CD4-positive, alpha-beta T cell (primary cell): ENCODE data around the gene SAMD14. TPM values are rescaled to one million over a fixed set of nuclear protein-coding genes. Genes with fewer than 3 reads are reported as not detected.

Source experiments
- ATAC-seq: fragments of 200-7000 bp; cut with Tn5 transposase; one replicate; pipeline ENCODE4 v1.10.0; 2022; ENCODE audit warnings: mild to moderate bottlenecking; ENCODE audit not compliant: poor library complexity
- CTCF ChIA-PET: fragments of 350-600 bp; sonication (Branson Sonifier 250); formaldehyde crosslinking; loops from one replicate; lab custom pipeline; 2021; ENCODE audit warnings: antibody characterized with exemption, inconsistent platforms; lab: Charles Lee
- POLR2A ChIA-PET: fragments of 350-600 bp; sonication (Branson Sonifier 250); formaldehyde crosslinking; loops from one replicate; lab custom pipeline; 2021; ENCODE audit warnings: antibody characterized with exemption, inconsistent platforms; lab: Charles Lee
- DNase-seq, 14 experiments: peaks; one replicate each; pipeline ENCODE4 v3.0.0-alpha.2; 2013 to 2020; ENCODE audit warnings: mixed read lengths in 2 of 14
- H3K27ac ChIP-seq, 2 donors: one replicate each; pipeline versions ENCODE4 v1.5.1 to v1.7.0; 2013; ENCODE audit warnings: low read length in 2 of 2, low read depth in 1 of 2, mild to moderate bottlenecking in 1 of 2
- H3K27me3 ChIP-seq, 2 experiments: 1 replicate in 1 of 2; 2 replicates in 1 of 2; pipeline versions ENCODE4 v1.6.1 to v1.7.0; 2013; ENCODE audit warnings: low read length in 2 of 2, control low read depth in 1 of 2, mild to moderate bottlenecking in 1 of 2, moderate library complexity in 1 of 2; ENCODE audit not compliant: insufficient read depth in 2 of 2, control insufficient read depth in 1 of 2
- H3K36me3 ChIP-seq: one replicate; pipeline ENCODE4 v1.6.1; 2013; ENCODE audit warnings: low read length, control low read depth; ENCODE audit not compliant: insufficient read depth
- H3K4me1 ChIP-seq: one replicate; pipeline ENCODE4 v1.6.1; 2013; ENCODE audit warnings: low read length, control low read depth; ENCODE audit not compliant: insufficient read depth
- H3K4me3 ChIP-seq: one replicate; pipeline ENCODE4 v1.5.1; 2013; ENCODE audit warnings: mild to moderate bottlenecking, low read length, moderate library complexity
- H3K9me3 ChIP-seq, 2 experiments: 1 replicate in 1 of 2; 2 replicates in 1 of 2; pipeline versions ENCODE4 v1.6.1 to v1.7.0; 2013; ENCODE audit warnings: low read length in 2 of 2, mild to moderate bottlenecking in 2 of 2, control low read depth in 1 of 2, moderate library complexity in 1 of 2; ENCODE audit not compliant: control insufficient read depth in 1 of 2, insufficient read depth in 1 of 2
- H3K27ac Mint-ChIP-seq: one replicate; pipeline ENCODE4 v1.8.0; 2020; ENCODE audit warnings: mixed read lengths
- H3K27me3 Mint-ChIP-seq: one replicate; pipeline ENCODE4 v1.8.0; 2021; ENCODE audit warnings: mixed read lengths
- H3K36me3 Mint-ChIP-seq: one replicate; pipeline ENCODE4 v1.8.0; 2021; ENCODE audit warnings: low read depth, mixed read lengths
- H3K4me1 Mint-ChIP-seq: one replicate; pipeline ENCODE4 v1.8.0; 2021; ENCODE audit warnings: low read depth, mixed read lengths
- H3K4me3 Mint-ChIP-seq: one replicate; pipeline ENCODE4 v1.8.0; 2020; ENCODE audit warnings: mild to moderate bottlenecking, mixed read lengths
- H3K9me3 Mint-ChIP-seq: one replicate; pipeline ENCODE4 v1.8.0; 2020; ENCODE audit warnings: mixed read lengths
- intact Hi-C, 2 experiments: fragments of 100-400 bp; cut with DNase I in 1 of 2; cut with micrococcal nuclease in 1 of 2; formaldehyde crosslinking; loops; one replicate each; pipeline versions ENCODE4 v1.15.1 to v1.9.0; 2023 to 2025; cut with DNase I, micrococcal nuclease
- total RNA-seq, 174 experiments: library from RNA in 2 of 174; stranded (reverse) in 2 of 174; gene quantifications; one replicate each; pipeline ENCODE4 v1.2.3 and lab custom pipeline; 2021 to 2026
- TF ChIP-seq, protein P1 (sequence below): fragments of 200-600 bp; IDR thresholded peaks from one replicate; pipeline ENCODE4 v1.8.0; 2022; ENCODE audit warnings: antibody characterized with exemption, mild to moderate bottlenecking

The SAMD14 gene
- total RNA-seq, 2 experiments from 2014 or later, result 0.33 to 0.53 TPM

DNA sequence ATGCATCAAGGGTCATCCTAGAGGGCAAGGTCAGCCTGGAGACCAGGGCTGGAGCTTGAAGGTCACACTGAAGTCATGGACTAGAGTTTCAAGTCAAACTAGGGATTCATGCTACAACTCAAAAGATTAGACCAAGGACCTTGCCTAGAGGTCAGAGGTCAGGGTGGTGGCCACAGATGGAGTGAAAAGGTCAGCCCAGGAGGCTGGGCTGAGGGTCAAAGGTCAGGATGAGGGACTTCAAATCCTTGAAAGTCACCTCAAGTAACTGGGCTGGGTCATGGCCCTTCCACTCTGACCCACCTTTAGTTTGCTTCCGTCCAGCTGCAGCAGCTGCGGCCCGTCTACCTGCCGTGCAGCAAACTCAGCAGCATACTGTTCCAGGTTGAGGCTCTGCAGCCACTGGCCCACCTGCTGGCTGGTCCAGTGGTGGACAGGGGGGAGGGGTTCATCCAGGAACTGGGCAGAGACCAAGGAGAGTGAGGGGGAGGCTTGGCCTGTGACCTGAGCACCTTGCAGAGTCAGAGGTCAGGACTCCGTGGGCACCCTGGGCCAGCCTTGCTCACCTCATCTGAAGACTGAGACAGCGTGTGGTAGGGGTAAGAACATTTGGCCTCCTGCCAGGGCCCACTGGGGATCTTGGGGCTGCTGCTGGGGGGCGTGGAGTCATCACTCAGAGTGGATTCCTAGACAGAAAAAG, 16.2 kb downstream of the SAMD14 start:
- POLR2A ChIA-PET, result interaction anchor here (1.6 kb wide), 1 partner anchor 20 kb away, joined by 5 read pairs; no protein-coding TSS in a partner anchor
- no peak for DNase-seq
- H3K27ac ChIP-seq, result no peak overlapping the region
- TF ChIP-seq, protein P1, sequence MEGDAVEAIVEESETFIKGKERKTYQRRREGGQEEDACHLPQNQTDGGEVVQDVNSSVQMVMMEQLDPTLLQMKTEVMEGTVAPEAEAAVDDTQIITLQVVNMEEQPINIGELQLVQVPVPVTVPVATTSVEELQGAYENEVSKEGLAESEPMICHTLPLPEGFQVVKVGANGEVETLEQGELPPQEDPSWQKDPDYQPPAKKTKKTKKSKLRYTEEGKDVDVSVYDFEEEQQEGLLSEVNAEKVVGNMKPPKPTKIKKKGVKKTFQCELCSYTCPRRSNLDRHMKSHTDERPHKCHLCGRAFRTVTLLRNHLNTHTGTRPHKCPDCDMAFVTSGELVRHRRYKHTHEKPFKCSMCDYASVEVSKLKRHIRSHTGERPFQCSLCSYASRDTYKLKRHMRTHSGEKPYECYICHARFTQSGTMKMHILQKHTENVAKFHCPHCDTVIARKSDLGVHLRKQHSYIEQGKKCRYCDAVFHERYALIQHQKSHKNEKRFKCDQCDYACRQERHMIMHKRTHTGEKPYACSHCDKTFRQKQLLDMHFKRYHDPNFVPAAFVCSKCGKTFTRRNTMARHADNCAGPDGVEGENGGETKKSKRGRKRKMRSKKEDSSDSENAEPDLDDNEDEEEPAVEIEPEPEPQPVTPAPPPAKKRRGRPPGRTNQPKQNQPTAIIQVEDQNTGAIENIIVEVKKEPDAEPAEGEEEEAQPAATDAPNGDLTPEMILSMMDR, result no peak
- CTCF ChIA-PET, result interaction anchor here (0.9 to 1.4 kb wide), 2 partner anchors 9 to 159 kb away, joined by 3 to 4 read pairs; no protein-coding TSS in a partner anchor
- H3K4me1 ChIP-seq, result peaks cover 11% of the 10 kb centered on the region
- Mint-ChIP-seq H3K27me3 (peaks cover 28% of the 10 kb centered on the region), H3K27ac (no peak overlapping the region), H3K9me3 (no peaks in the 10 kb centered on the region), H3K4me1 (peaks cover 13% of the 10 kb centered on the region), H3K4me3 (no peak overlapping the region), H3K36me3 (peaks cover 7% of the 10 kb centered on the region)
- peaks cover 6% of the 10 kb centered on the region for H3K36me3 ChIP-seq
- no peaks in the 10 kb centered on the region for H3K9me3 ChIP-seq
- no peak for ATAC-seq
- H3K4me3 ChIP-seq, result no peak overlapping the region
- H3K27me3 ChIP-seq, result peaks cover 13 to 16% of the 10 kb centered on the region in 2 experiments
- intact Hi-C loops, result no loop called here

DNA sequence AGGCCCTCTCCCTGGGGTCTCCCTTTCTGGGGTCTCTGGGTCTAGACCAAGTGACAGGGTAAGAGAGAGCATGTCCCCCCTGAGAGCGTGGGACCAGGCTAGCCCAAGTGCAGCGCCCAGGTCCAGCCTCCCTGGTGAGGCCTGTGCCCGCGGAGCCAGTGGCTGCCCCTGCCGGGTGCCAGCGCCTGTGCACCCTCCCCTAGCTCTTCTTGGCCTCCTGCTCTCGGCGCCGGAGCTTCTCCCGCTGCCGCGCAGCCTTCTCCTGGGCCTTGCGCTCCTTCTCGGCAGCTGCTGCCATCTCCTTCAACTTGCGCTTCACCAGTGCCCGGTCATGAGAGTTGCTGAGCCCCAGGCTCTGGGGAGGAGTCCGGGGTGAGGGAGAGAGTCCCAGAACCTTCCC, 17.3 kb downstream of the SAMD14 start:
- no peak overlapping the region for H3K4me3 Mint-ChIP-seq
- no peak overlapping the region for H3K27ac Mint-ChIP-seq
- Histone ChIP-seq H3K4me1 (peaks cover 9% of the 10 kb centered on the region), H3K4me3 (no peak overlapping the region), H3K27ac (no peak overlapping the region), H3K27me3 (peaks cover 13 to 15% of the 10 kb centered on the region in 2 experiments), H3K36me3 (peaks cover 17% of the 10 kb centered on the region), H3K9me3 (no peaks in the 10 kb centered on the region)
- H3K9me3 Mint-ChIP-seq, result no peaks in the 10 kb centered on the region
- peaks cover 14% of the 10 kb centered on the region for H3K36me3 Mint-ChIP-seq
- TF ChIP-seq, protein P1, result no peak
- H3K27me3 Mint-ChIP-seq, result peaks cover 22% of the 10 kb centered on the region
- intact Hi-C loops, result no loop called here
- ChIA-PET POLR2A (no interaction called here), CTCF (no interaction called here)
- DNase-seq, result no peak
- H3K4me1 Mint-ChIP-seq, result peaks cover 13% of the 10 kb centered on the region
- no peak for ATAC-seq

DNA sequence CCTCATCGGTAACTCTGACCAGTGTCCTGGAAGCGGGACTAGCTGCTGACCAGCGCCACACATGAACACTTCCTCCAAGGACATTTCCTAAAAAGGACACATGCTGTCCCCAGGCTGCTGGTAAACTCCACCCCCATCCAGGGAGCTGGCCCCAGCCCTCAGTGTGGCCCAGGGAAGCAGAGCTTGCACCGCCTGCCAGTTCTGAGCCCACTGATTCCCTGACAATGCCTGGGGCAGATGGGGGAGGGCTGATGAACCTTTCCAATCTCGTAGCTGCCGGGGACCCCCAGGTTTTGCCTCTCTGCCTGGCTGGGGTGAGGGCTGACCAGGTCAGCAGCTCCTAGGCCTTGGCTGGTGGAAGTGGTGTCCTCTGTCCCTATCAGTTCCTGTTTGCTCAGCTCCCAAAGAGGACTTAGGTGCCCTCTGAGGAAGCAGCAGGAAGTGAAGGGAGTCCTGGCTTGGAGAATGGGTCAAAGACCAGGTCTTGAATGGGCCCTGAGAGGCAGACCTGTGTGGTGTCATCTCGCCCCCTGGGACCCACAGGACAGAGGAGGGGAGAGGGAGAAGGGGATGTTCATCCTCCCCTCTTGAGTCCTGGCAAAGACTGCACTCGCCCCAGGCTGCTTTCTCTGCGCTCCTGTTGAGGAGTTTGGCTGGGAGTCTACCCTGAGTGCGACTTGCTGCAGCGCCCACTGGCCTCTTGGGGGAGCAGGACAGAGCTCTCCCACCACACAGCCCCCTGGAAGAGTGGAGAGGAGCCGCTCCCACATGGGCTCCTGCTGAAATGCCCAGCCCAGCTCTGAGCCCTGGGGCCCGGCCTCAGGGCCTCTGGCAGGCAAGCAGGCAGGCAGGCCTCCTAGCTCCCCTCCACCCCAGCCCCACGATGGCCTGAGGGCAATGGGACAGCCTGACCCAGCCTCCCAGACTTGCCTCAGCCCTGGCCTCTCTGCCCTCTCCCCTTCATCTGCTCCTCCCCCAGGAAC, 18.0 kb downstream of the SAMD14 start:
- Histone ChIP-seq H3K9me3 (no peaks in the 10 kb centered on the region), H3K27me3 (peaks cover 12 to 13% of the 10 kb centered on the region in 2 experiments), H3K4me1 (peaks cover 3% of the 10 kb centered on the region), H3K27ac (no peak overlapping the region), H3K4me3 (no peak overlapping the region), H3K36me3 (peaks cover 19% of the 10 kb centered on the region)
- ChIA-PET CTCF (interaction anchor here (1.3 kb wide), 1 partner anchor 18 kb away, joined by 3 read pairs; no protein-coding TSS in a partner anchor), POLR2A (interaction anchor here (0.6 kb wide), 1 partner anchor 137 kb away, joined by 3 read pairs; no protein-coding TSS in a partner anchor)
- DNase-seq (no peak), ATAC-seq (no peak)
- Mint-ChIP-seq H3K27me3 (peaks cover 19% of the 10 kb centered on the region), H3K4me3 (no peak overlapping the region), H3K4me1 (peaks cover 9% of the 10 kb centered on the region), H3K9me3 (no peaks in the 10 kb centered on the region), H3K36me3 (peaks cover 20% of the 10 kb centered on the region), H3K27ac (no peak overlapping the region)
- intact Hi-C loops, result no loop called here
- TF ChIP-seq, protein P1, result no peak
